SK-N-SH (cell line): ENCODE measurements around the gene LRRC34. TPM values are rescaled to one million over a fixed set of nuclear protein-coding genes. Genes with fewer than 3 reads are reported as not detected.

ENCODE experiments used
- CTCF ChIA-PET: fragments of 300-600, 350-600 bp; formaldehyde crosslinking; extraction: SDS; loops from one replicate; lab custom pipeline; 2021; lab: Yijun Ruan, JAX
- POLR2A ChIA-PET: fragments of 350-600 bp; sonication (Branson Sonifier 250); formaldehyde crosslinking; extraction: SDS; loops from one replicate; lab custom pipeline; 2020; ENCODE audit warnings: antibody characterized with exemption, inconsistent platforms; lab: Yijun Ruan, JAX
- DNase-seq: peaks from one replicate; pipeline ENCODE4 v3.0.0; 2012
- H2AFZ ChIP-seq: fragments of 200-600 bp; sonication (generic); 2 replicates; pipeline ENCODE4 v1.8.1; 2016; ENCODE audit warnings: antibody characterized with exemption, mild to moderate bottlenecking, low read depth
- H3F3A ChIP-seq: fragments of 200-600 bp; sonication (generic); replicated peaks from 2 replicates; pipeline ENCODE3; 2016; ENCODE audit warnings: antibody characterized with exemption, mild to moderate bottlenecking; ENCODE audit not compliant: insufficient read depth
- H3K27ac ChIP-seq, 2 experiments: fragments of 200-500 bp in 1 of 2; fragments of 200-600 bp in 1 of 2; sonication (Bioruptor generic) in 1 of 2; sonication (generic), shearing (Covaris generic) in 1 of 2; 2 replicates each; pipeline versions ENCODE4 v1.5.1 to v1.6.1; 2014 to 2016; ENCODE audit warnings: low read depth in 2 of 2, inconsistent platforms in 1 of 2, low read length in 1 of 2, mild to moderate bottlenecking in 1 of 2, mixed read lengths in 1 of 2
- H3K27me3 ChIP-seq: fragments of 200-600 bp; sonication (generic), shearing (Covaris generic); 2 replicates; pipeline ENCODE4 v1.6.1; 2016; ENCODE audit warnings: mixed run types; ENCODE audit not compliant: insufficient read depth
- H3K36me3 ChIP-seq, 2 experiments: fragments of 200-500 bp in 1 of 2; fragments of 200-600 bp in 1 of 2; sonication (Bioruptor generic) in 1 of 2; sonication (generic) in 1 of 2; replicated peaks in 1 of 2; 2 replicates each; pipeline versions ENCODE3 to v1.5.1; 2014 to 2016; ENCODE audit warnings: low read length in 1 of 2, mild to moderate bottlenecking in 1 of 2; ENCODE audit not compliant: insufficient read depth in 2 of 2, control insufficient read depth in 1 of 2
- H3K4me1 ChIP-seq, 2 experiments: fragments of 200-500 bp in 1 of 2; fragments of 200-600 bp in 1 of 2; sonication (Bioruptor generic) in 1 of 2; sonication (generic), shearing (Covaris generic) in 1 of 2; 2 replicates each; pipeline versions ENCODE4 v1.5.1 to v1.6.1; 2014 to 2016; ENCODE audit warnings: low read depth in 1 of 2, low read length in 1 of 2, mixed run types in 1 of 2; ENCODE audit not compliant: insufficient read depth in 2 of 2, control insufficient read depth in 1 of 2
- H3K4me2 ChIP-seq: fragments of 200-600 bp; sonication (generic), shearing (Covaris generic); 2 replicates; pipeline ENCODE4 v1.6.1; 2017; ENCODE audit warnings: mixed run types
- H3K4me3 ChIP-seq, 2 experiments: fragments of 200-500 bp in 1 of 2; fragments of 200-600 bp in 1 of 2; sonication (Bioruptor generic) in 1 of 2; sonication (generic), shearing (Covaris generic) in 1 of 2; 2 replicates each; pipeline versions ENCODE4 v1.5.1 to v1.8.1; 2014 to 2016; ENCODE audit warnings: low read depth in 2 of 2, inconsistent platforms in 1 of 2, low read length in 1 of 2, mild to moderate bottlenecking in 1 of 2, mixed read lengths in 1 of 2, moderate library complexity in 1 of 2
- H3K79me2 ChIP-seq: fragments of 200-600 bp; sonication (generic); 2 replicates; pipeline ENCODE4 v1.8.1; 2017; ENCODE audit warnings: mild to moderate bottlenecking; ENCODE audit not compliant: insufficient read depth
- H3K9ac ChIP-seq: fragments of 200-600 bp; sonication (generic); 2 replicates; pipeline ENCODE4 v1.6.1; 2017; ENCODE audit warnings: mixed run types
- H3K9me2 ChIP-seq: fragments of 200-600 bp; sonication (generic); 2 replicates; pipeline ENCODE4 v1.6.1; 2017; ENCODE audit warnings: mixed run types
- H3K9me3 ChIP-seq: fragments of 200-600 bp; sonication (generic); 2 replicates; pipeline ENCODE4 v1.6.1; 2017; ENCODE audit warnings: mixed run types, mild to moderate bottlenecking, moderate library complexity
- H4K20me1 ChIP-seq: fragments of 200-600 bp; sonication (generic); 2 replicates; pipeline ENCODE4 v1.6.1; 2017; ENCODE audit warnings: mild to moderate bottlenecking, mixed run types; ENCODE audit not compliant: insufficient read depth
- CHD2 ChIP-seq: fragments of 150-350 bp; IDR thresholded peaks from 2 replicates; pipeline ENCODE4 v1.6.1; 2018; ENCODE audit warnings: low read length; ENCODE audit not compliant: partially characterized antibody
- ELF1 ChIP-seq: IDR thresholded peaks from 2 replicates; pipeline ENCODE4 v1.4.0; 2012
- EZH2phosphoT487 ChIP-seq: fragments of 200-600 bp; sonication (generic); IDR thresholded peaks from 2 replicates; pipeline ENCODE4 v1.6.1; 2017; ENCODE audit warnings: low read depth, mixed run types, mild to moderate bottlenecking, antibody characterized with exemption, moderate library complexity, borderline replicate concordance
- FOSL2 ChIP-seq: IDR thresholded peaks from 2 replicates; pipeline ENCODE4 v1.4.0; 2012; ENCODE audit warnings: low read depth, mild to moderate bottlenecking, moderate library complexity, borderline replicate concordance
- FOXJ3 ChIP-seq: sonication (generic); formaldehyde crosslinking; IDR thresholded peaks from 2 replicates; pipeline ENCODE4 v1.5.1; 2020; ENCODE audit warnings: mild to moderate bottlenecking, missing genetic modification reagents
- FOXM1 ChIP-seq: IDR thresholded peaks from 2 replicates; pipeline ENCODE4 v1.4.0; 2012; ENCODE audit warnings: low read depth, mild to moderate bottlenecking
- MEF2A ChIP-seq: IDR thresholded peaks from 2 replicates; pipeline ENCODE4 v1.4.0; 2012; ENCODE audit warnings: low read depth, borderline replicate concordance
- NFIC ChIP-seq: IDR thresholded peaks from 2 replicates; pipeline ENCODE4 v1.4.0; 2012; ENCODE audit warnings: borderline replicate concordance
- NRF1 ChIP-seq: IDR thresholded peaks from 2 replicates; pipeline ENCODE4 v1.6.1; 2012; ENCODE audit warnings: low read depth, mild to moderate bottlenecking, low read length
- POLR2AphosphoS5 ChIP-seq: IDR thresholded peaks from 2 replicates; pipeline ENCODE4 v1.6.1; 2012; ENCODE audit warnings: low read depth, low read length
- RFX5 ChIP-seq: IDR thresholded peaks from 2 replicates; pipeline ENCODE4 v1.6.1; 2012; ENCODE audit warnings: mild to moderate bottlenecking, improper control_type of control experiment, low read length
- SMC3 ChIP-seq: IDR thresholded peaks from 2 replicates; pipeline ENCODE4 v1.6.1; 2012; ENCODE audit warnings: low read depth, low read length, improper control_type of control experiment
- TAF1 ChIP-seq: IDR thresholded peaks from 2 replicates; pipeline ENCODE4 v1.6.1; 2012; ENCODE audit warnings: low read depth, mild to moderate bottlenecking, low read length, moderate library complexity, borderline replicate concordance
- TEAD4 ChIP-seq: IDR thresholded peaks from 2 replicates; pipeline ENCODE4 v1.4.0; 2012; ENCODE audit warnings: mild to moderate bottlenecking, borderline replicate concordance; ENCODE audit not compliant: insufficient read depth
- WGBS: methylation state at CpG from one replicate; pipeline ENCODE4 v1.1.6; 2017; ENCODE audit warnings: low lambda C conversion rate; 5-methylcytosine and 5-hydroxymethylcytosine counted together
- polyA plus RNA-seq, 3 experiments: library from polyadenylated mRNA; depleted of rRNA; stranded (reverse); fragments of >200 nt; gene quantifications; 2 replicates each; pipeline ENCODE4 v1.2.3, GENCODE V29; 2012
- TF ChIP-seq, protein P1 (sequence below): fragments of 150-350 bp; IDR thresholded peaks from 2 replicates; pipeline ENCODE4 v1.6.1; 2016; ENCODE audit warnings: mild to moderate bottlenecking, low read depth, low read length
- TF ChIP-seq, protein P2 (sequence below): fragments of 150-350 bp; IDR thresholded peaks from 2 replicates; pipeline ENCODE4 v1.6.1; 2017; ENCODE audit warnings: antibody characterized with exemption, low read length, low read depth, borderline replicate concordance
- TF ChIP-seq, protein P3 (sequence below): IDR thresholded peaks from 2 replicates; pipeline ENCODE4 v1.4.0; 2012; ENCODE audit warnings: low read depth, borderline replicate concordance
- TF ChIP-seq, protein P4 (sequence below): IDR thresholded peaks from 2 replicates; pipeline ENCODE4 v1.6.1; 2012; ENCODE audit warnings: mild to moderate bottlenecking, low read depth, low read length, moderate library complexity
- TF ChIP-seq, protein P5 (sequence below): IDR thresholded peaks from 2 replicates; pipeline ENCODE4; 2012

LRRC34 gene
- polyA plus RNA-seq, 1 of the 3 experiments (the other 2 are of a cell fraction) = 1.6 TPM

DNA sequence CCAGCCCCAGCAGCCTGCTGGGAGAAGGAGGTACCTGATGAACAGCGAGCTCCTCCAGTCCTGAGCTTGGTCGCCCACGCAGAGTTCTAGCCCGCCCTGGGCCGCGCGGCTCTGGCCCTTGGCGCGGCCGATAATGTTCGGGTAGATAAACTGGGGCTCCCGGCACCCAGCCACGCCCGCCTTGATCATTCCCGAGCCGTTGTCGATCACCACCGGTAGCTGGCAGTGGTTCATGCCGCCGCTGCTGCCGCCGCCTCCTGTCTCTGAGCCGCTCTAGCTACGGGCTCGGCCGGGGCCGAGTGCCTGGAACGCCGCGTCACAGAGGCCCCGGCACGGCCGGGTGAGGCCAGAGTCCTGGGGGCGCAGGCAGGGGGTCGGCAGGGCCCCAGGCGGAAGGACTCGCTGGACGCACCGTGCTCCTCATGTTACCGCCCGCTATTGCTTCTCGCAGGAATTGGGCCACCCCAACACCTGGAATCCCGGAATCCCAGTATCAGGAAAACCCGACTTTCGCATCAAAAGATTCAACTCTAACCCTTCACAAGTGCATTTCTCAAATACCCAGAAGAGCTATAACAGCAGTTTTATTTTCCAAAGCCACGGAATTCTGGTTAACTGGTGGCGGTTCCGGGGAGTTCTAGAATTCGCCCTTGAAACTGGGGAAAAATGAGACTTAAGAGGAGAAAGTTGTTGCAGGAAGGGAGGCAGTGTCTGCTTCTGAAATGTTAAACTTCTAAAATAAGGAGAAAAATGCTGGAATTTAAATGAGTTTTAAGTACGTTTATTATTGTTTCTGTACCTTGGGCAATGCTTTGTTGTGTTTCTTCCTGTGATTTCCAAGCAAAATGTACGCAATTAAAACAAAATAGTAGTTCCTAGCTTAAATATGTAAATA, 43.2 kb downstream of the LRRC34 start, which contains the start of gene ACTRT3:
Gene ACTRT3, minus strand, starts transcription at position 275 of the 895 bp plus-strand sequence. Its CDS starts 41 bp downstream, at position 234.
- Histone ChIP-seq H3K36me3 (peaks cover 2 to 4% of the 10 kb centered on the region in 2 experiments), H3K27me3 (no peaks in the 10 kb centered on the region), H4K20me1 (no peaks in the 10 kb centered on the region), H3K9me3 (no peaks in the 10 kb centered on the region), H3K4me1 (peaks cover 5 to 6% of the 10 kb centered on the region in 2 experiments; a peak in 3 of 4 replicates), H3K4me3 (peak within 1 kb of the TSS; percentile 65 to 86), H3K27ac (peak within 1 kb of the TSS; percentile 54 to 92), H3K79me2 (peaks cover 13% of the 10 kb centered on the region), H3K9ac (peak within 1 kb of the TSS; percentile 62), H3F3A (peaks cover 47% of the 10 kb centered on the region), H2AFZ (peak within 1 kb of the TSS; percentile 93), H3K4me2 (peak within 1 kb of the TSS; percentile 78), H3K9me2 (no peaks in the 10 kb centered on the region)
- CTCF ChIA-PET = interaction anchor here (1.0 to 1.2 kb wide), 2 partner anchors 637 to 1558 kb away, joined by 3 read pairs; no protein-coding TSS in a partner anchor
- DNase-seq = peak; percentile 84
- WGBS = 2% methylated on average over 13 of the region's 51 CpGs
- POLR2A ChIA-PET = interaction anchor here (0.8 to 1.5 kb wide), 3 partner anchors 42 to 197 kb away, joined by 3 to 7 read pairs (median 6); partner anchors contain the start of genes LRRC34, LRRIQ4 and SEC62
- TF ChIP-seq, protein P1, sequence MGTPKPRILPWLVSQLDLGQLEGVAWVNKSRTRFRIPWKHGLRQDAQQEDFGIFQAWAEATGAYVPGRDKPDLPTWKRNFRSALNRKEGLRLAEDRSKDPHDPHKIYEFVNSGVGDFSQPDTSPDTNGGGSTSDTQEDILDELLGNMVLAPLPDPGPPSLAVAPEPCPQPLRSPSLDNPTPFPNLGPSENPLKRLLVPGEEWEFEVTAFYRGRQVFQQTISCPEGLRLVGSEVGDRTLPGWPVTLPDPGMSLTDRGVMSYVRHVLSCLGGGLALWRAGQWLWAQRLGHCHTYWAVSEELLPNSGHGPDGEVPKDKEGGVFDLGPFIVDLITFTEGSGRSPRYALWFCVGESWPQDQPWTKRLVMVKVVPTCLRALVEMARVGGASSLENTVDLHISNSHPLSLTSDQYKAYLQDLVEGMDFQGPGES = no peak
- TF ChIP-seq MEF2A = no peak
- TF ChIP-seq FOXM1 = no peak
- TF ChIP-seq, protein P2, sequence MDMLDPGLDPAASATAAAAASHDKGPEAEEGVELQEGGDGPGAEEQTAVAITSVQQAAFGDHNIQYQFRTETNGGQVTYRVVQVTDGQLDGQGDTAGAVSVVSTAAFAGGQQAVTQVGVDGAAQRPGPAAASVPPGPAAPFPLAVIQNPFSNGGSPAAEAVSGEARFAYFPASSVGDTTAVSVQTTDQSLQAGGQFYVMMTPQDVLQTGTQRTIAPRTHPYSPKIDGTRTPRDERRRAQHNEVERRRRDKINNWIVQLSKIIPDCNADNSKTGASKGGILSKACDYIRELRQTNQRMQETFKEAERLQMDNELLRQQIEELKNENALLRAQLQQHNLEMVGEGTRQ = no peak
- 0 out of 2 replicates have a peak, but pooled peaks have one; percentile 31 for TF ChIP-seq TEAD4
- TF ChIP-seq NFIC = peak; percentile 12; the same call in 1 of the 2 replicates
- TF ChIP-seq, protein P3, sequence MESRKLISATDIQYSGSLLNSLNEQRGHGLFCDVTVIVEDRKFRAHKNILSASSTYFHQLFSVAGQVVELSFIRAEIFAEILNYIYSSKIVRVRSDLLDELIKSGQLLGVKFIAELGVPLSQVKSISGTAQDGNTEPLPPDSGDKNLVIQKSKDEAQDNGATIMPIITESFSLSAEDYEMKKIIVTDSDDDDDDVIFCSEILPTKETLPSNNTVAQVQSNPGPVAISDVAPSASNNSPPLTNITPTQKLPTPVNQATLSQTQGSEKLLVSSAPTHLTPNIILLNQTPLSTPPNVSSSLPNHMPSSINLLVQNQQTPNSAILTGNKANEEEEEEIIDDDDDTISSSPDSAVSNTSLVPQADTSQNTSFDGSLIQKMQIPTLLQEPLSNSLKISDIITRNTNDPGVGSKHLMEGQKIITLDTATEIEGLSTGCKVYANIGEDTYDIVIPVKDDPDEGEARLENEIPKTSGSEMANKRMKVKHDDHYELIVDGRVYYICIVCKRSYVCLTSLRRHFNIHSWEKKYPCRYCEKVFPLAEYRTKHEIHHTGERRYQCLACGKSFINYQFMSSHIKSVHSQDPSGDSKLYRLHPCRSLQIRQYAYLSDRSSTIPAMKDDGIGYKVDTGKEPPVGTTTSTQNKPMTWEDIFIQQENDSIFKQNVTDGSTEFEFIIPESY = 0 out of 2 replicates have a peak, but pooled peaks have one; percentile 54
- no peak for TF ChIP-seq NRF1
- TF ChIP-seq FOSL2 = no peak
- peak; percentile 32; the same call in 1 of the 2 replicates for TF ChIP-seq FOXJ3 (CRISPR knock-in tag)
- TF ChIP-seq, protein P4, sequence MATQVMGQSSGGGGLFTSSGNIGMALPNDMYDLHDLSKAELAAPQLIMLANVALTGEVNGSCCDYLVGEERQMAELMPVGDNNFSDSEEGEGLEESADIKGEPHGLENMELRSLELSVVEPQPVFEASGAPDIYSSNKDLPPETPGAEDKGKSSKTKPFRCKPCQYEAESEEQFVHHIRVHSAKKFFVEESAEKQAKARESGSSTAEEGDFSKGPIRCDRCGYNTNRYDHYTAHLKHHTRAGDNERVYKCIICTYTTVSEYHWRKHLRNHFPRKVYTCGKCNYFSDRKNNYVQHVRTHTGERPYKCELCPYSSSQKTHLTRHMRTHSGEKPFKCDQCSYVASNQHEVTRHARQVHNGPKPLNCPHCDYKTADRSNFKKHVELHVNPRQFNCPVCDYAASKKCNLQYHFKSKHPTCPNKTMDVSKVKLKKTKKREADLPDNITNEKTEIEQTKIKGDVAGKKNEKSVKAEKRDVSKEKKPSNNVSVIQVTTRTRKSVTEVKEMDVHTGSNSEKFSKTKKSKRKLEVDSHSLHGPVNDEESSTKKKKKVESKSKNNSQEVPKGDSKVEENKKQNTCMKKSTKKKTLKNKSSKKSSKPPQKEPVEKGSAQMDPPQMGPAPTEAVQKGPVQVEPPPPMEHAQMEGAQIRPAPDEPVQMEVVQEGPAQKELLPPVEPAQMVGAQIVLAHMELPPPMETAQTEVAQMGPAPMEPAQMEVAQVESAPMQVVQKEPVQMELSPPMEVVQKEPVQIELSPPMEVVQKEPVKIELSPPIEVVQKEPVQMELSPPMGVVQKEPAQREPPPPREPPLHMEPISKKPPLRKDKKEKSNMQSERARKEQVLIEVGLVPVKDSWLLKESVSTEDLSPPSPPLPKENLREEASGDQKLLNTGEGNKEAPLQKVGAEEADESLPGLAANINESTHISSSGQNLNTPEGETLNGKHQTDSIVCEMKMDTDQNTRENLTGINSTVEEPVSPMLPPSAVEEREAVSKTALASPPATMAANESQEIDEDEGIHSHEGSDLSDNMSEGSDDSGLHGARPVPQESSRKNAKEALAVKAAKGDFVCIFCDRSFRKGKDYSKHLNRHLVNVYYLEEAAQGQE = no peak
- TF ChIP-seq CHD2 = peak; percentile 75
- no peak for TF ChIP-seq RFX5
- TF ChIP-seq EZH2phosphoT487 = no peak
- peak; percentile 44; the same call in 1 of the 2 replicates for TF ChIP-seq POLR2AphosphoS5
- no peak for TF ChIP-seq SMC3
- peak; percentile 40; the same call in 1 of the 2 replicates for TF ChIP-seq TAF1
- TF ChIP-seq ELF1 = no peak
- TF ChIP-seq, protein P5, sequence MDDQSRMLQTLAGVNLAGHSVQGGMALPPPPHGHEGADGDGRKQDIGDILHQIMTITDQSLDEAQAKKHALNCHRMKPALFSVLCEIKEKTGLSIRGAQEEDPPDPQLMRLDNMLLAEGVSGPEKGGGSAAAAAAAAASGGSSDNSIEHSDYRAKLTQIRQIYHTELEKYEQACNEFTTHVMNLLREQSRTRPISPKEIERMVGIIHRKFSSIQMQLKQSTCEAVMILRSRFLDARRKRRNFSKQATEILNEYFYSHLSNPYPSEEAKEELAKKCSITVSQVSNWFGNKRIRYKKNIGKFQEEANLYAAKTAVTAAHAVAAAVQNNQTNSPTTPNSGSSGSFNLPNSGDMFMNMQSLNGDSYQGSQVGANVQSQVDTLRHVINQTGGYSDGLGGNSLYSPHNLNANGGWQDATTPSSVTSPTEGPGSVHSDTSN = peak; percentile 22; the same call in 1 of the 2 replicates
